Measurements from ENCODE around the gene TRIM36.

The TRIM36 gene

GRCh38 chr5:115194676-115195075, 25.0 kb upstream of the TRIM36 start:
- Histone ChIP-seq H3K27me3 (peaks cover 40% of the 10 kb centered on the region), H3K4me1 (ENCODE audit: control insufficient read depth in 1 of 2, insufficient read depth in 1 of 2, low read depth in 1 of 2, low read length in 1 of 2) (no peaks in the 10 kb centered on the region), H3K4me3 (ENCODE audit: low read depth in 1 of 2, low read length in 1 of 2) (no peak overlapping the region), H3K9me3 (no peaks in the 10 kb centered on the region), H3K36me3 (no peaks in the 10 kb centered on the region), H3K27ac (no peak overlapping the region)
- TF ChIP-seq CTCF (IDR thresholded peaks at IDR 0.05): no peak

- Histone ChIP-seq H3K36me3 (no peaks in the 10 kb centered on the region), H3K4me1 (ENCODE audit: control insufficient read depth in 1 of 2, insufficient read depth in 1 of 2, low read depth in 1 of 2, low read length in 1 of 2) (no peaks in the 10 kb centered on the region), H3K4me3 (ENCODE audit: low read depth in 1 of 2, low read length in 1 of 2) (no peak overlapping the region), H3K27me3 (peaks cover 54% of the 10 kb centered on the region), H3K27ac (no peak overlapping the region), H3K9me3 (no peaks in the 10 kb centered on the region)
- no peak for TF ChIP-seq CTCF (IDR thresholded peaks at IDR 0.05)
These were observed 23.6 kb upstream of the TRIM36 start for GRCh38 chr5:115193295-115193694.

GRCh38 chr5:115192098-115192497, 22.4 kb upstream of the TRIM36 start:
- no peaks in the 10 kb centered on the region for H3K9me3 ChIP-seq
- H3K36me3 ChIP-seq: no peaks in the 10 kb centered on the region
- H3K4me3 ChIP-seq (ENCODE audit: low read depth in 1 of 2, low read length in 1 of 2): no peak overlapping the region
- TF ChIP-seq CTCF (IDR thresholded peaks at IDR 0.05): no peak
- H3K27ac ChIP-seq: no peak overlapping the region
- peaks cover 63% of the 10 kb centered on the region for H3K27me3 ChIP-seq
- H3K4me1 ChIP-seq (ENCODE audit: control insufficient read depth in 1 of 2, insufficient read depth in 1 of 2, low read depth in 1 of 2, low read length in 1 of 2): no peaks in the 10 kb centered on the region

GRCh38 chr5:115191474-115192031, 21.8 kb upstream of the TRIM36 start:
- Histone ChIP-seq H3K27ac (no peak overlapping the region), H3K4me3 (ENCODE audit: low read depth in 1 of 2, low read length in 1 of 2) (no peak overlapping the region), H3K36me3 (no peaks in the 10 kb centered on the region), H3K27me3 (peaks cover 69% of the 10 kb centered on the region), H3K9me3 (no peaks in the 10 kb centered on the region), H3K4me1 (ENCODE audit: control insufficient read depth in 1 of 2, insufficient read depth in 1 of 2, low read depth in 1 of 2, low read length in 1 of 2) (no peaks in the 10 kb centered on the region)
- no peak for TF ChIP-seq CTCF (IDR thresholded peaks at IDR 0.05)

GRCh38 chr5:115190388-115190787, 20.7 kb upstream of the TRIM36 start:
- Histone ChIP-seq H3K4me1 (ENCODE audit: control insufficient read depth in 1 of 2, insufficient read depth in 1 of 2, low read depth in 1 of 2, low read length in 1 of 2) (no peaks in the 10 kb centered on the region), H3K9me3 (no peaks in the 10 kb centered on the region), H3K4me3 (ENCODE audit: low read depth in 1 of 2, low read length in 1 of 2) (no peak overlapping the region), H3K27me3 (peaks cover 70% of the 10 kb centered on the region), H3K27ac (no peak overlapping the region), H3K36me3 (no peaks in the 10 kb centered on the region)
- TF ChIP-seq CTCF (IDR thresholded peaks at IDR 0.05): no peak

- Histone ChIP-seq H3K27ac (no peak overlapping the region), H3K9me3 (no peaks in the 10 kb centered on the region), H3K36me3 (no peaks in the 10 kb centered on the region), H3K4me1 (ENCODE audit: control insufficient read depth in 1 of 2, insufficient read depth in 1 of 2, low read depth in 1 of 2, low read length in 1 of 2) (no peaks in the 10 kb centered on the region), H3K27me3 (peaks cover 75% of the 10 kb centered on the region), H3K4me3 (ENCODE audit: low read depth in 1 of 2, low read length in 1 of 2) (no peak overlapping the region)
- TF ChIP-seq CTCF (IDR thresholded peaks at IDR 0.05): no peak
These were observed 20.2 kb upstream of the TRIM36 start for GRCh38 chr5:115189866-115190265.
